HG03175 (cell line): ENCODE data around the gene CLPSL2.

Experiments
- ATAC-seq: cut with Tn5 transposase; IDR thresholded peaks from one replicate; pipeline ENCODE4 v1.9.1; 2021; ENCODE audit warnings: mild to moderate bottlenecking, moderate library complexity; ENCODE audit not compliant: unreplicated experiment

Gene CLPSL2

GRCh38 chr6:35746516-35746915 lies 29.9 kb upstream of the CLPSL2 start:
- no peak for ATAC-seq

- no peak for ATAC-seq
Measured at GRCh38 chr6:35747877-35748276, 28.5 kb upstream of the CLPSL2 start.

- ATAC-seq = no peak
Measured at GRCh38 chr6:35750557-35750956, 25.8 kb upstream of the CLPSL2 start.

GRCh38 chr6:35751594-35751993 lies 24.8 kb upstream of the CLPSL2 start:
- ATAC-seq = no peak

GRCh38 chr6:35752330-35752729 lies 24.1 kb upstream of the CLPSL2 start:
- no peak for ATAC-seq

GRCh38 chr6:35754452-35755277 lies 21.7 kb upstream of the CLPSL2 start:
- no peak for ATAC-seq

- ATAC-seq = no peak
Measured at GRCh38 chr6:35755278-35755924, 21.0 kb upstream of the CLPSL2 start.

GRCh38 chr6:35757456-35758123 lies 18.8 kb upstream of the CLPSL2 start:
- no peak for ATAC-seq

GRCh38 chr6:35759426-35759825 lies 17.0 kb upstream of the CLPSL2 start:
- ATAC-seq = no peak

- ATAC-seq = no peak
Measured at GRCh38 chr6:35765739-35766138, 10.7 kb upstream of the CLPSL2 start.

GRCh38 chr6:35769211-35769610 lies 7.2 kb upstream of the CLPSL2 start:
- no peak for ATAC-seq

GRCh38 chr6:35771343-35771627 lies 5.1 kb upstream of the CLPSL2 start:
- ATAC-seq = no peak

- ATAC-seq = no peak
Measured at GRCh38 chr6:35774116-35774794, 2.1 kb upstream of the CLPSL2 start.

GRCh38 chr6:35775031-35775430 lies 1.4 kb upstream of the CLPSL2 start:
- no peak for ATAC-seq

GRCh38 chr6:35777356-35778102 lies 1.1 kb downstream of the CLPSL2 start:
- no peak for ATAC-seq

GRCh38 chr6:35778437-35778836 lies 2.0 kb downstream of the CLPSL2 start:
- no peak for ATAC-seq

GRCh38 chr6:35780719-35781118 lies 4.3 kb downstream of the CLPSL2 start, which contains the start of gene CLPSL1:
CLPSL1 (plus strand) TSS chr6:35781019; CDS start chr6:35781111, 92 bp downstream.
- ATAC-seq = no peak

- no peak for ATAC-seq
Measured at GRCh38 chr6:35781290-35781689, 4.9 kb downstream of the CLPSL2 start.

GRCh38 chr6:35782424-35782823 lies 6.0 kb downstream of the CLPSL2 start:
- ATAC-seq = no peak

- ATAC-seq = no peak
Measured at GRCh38 chr6:35784200-35784599, 7.8 kb downstream of the CLPSL2 start.

GRCh38 chr6:35786272-35786671 lies 9.9 kb downstream of the CLPSL2 start:
- no peak for ATAC-seq
